NCI-H1105 treated with DMSO at 0.1 percent for 48 hours (cell line): ENCODE results near the gene THAP5.
"Not testable (repeated sequence)": the region's sequence is repeated elsewhere in the genome, so short reads cannot be mapped to it uniquely, and the experiment has no call there.

Source experiments
- DNase-seq: peaks from one replicate; lab custom pipeline; 2025; lab: John Stamatoyannopoulos, UW

THAP5 gene

DNA sequence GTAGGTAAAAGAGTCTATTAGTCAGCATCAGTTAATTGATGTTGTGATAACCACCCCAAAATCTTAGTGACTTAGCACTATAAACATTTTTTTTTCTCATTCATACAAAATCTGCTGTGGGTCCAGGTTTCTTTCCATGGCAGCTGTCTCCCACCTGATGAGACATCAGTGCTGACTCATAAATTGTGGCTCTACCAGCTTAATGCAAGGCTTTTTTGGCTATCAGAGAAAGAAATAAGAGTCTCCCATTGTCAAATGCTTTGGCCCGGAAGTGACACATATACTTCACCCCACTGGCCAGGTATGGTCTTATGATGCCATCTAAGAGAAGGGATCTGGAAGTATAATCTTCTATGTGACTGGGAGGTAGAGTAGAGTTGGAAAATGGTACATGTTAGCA is 14.7 kb upstream of the THAP5 start:
- DNase-seq: no peak

DNA sequence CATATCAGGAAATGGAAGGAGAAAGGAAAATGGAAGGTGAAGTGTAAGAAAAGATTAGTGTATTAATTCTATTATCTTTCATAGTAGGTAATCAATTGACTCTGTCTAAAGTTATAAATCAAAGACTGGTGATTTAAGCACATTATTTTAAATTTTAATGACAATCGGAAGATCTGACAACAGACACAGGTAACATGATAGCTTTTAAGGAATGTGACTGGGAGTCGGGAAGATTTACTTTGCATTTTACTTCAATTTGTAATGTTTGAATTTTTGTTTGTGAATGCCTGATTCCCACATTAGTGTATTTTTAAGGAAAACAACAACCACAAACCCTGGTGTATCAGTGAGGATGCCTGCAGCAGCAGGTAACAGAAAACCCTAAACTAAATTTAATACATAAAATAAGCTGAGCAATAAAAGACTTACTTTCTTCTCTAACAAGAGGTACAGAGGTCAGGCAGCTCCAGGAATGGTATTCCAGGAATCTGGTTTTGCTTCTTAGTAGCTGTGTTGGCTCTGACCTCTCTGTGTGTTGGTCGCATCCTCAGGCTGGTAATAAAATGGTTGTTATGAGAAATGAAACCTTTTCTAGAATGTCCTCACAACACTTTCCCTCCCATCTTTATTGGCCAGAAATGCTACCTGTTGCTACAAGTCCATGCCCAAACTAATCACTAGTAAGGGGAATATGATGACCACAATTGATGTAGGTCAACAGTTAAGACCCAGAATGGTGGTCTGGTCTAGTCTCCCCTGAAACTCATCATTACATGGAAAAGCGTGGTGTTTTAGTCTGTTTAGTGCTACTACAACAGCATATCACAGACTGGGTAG is 12.4 kb upstream of the THAP5 start:
- DNase-seq: no peak

- DNase-seq: no peak
These were observed 10.8 kb upstream of the THAP5 start for GRCh38 chr7:108580298-108580697.

- no peak for DNase-seq
These were observed 9.4 kb upstream of the THAP5 start for GRCh38 chr7:108578937-108579336.

- DNase-seq: no peak
These were observed 6.6 kb upstream of the THAP5 start for GRCh38 chr7:108576116-108576515.

DNA sequence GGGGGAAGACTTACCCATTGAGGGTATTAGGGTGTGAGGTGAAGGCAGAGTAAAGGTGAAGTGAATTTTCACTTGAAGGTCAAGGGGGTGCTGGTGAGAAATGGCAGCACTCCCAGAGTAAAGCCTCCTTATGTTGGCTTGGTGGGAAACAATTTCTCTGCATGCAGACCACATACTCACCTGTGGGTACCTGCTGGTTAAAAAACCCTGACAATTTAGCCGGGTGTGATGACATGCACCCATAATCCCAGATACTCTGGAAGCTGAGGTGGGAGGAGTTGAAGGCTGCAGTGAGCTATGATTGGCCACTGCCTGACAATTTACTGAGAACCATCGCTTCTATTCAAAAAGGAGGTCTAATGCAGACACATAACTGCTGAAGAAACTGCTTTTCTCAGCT is 5.7 kb upstream of the THAP5 start:
- DNase-seq: no peak

DNA sequence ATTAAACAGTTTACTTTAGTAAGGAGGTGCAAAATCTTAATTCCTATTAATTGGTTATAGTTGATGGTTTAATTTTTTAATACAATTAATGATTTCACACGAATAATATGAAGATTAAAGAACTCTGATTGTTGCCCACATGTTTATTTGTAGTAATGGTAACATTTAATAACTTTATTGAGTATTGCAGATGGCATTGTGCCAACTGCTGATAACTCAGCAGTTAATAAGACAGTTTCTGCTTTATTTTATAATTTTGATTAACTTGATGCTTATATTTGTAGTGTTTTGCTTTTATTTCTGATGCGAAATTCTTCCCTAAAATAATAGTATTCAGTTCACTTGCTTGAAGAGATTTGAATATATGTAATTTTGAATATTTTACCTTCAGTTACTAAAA is 3.0 kb upstream of the THAP5 start:
- no peak for DNase-seq

DNA sequence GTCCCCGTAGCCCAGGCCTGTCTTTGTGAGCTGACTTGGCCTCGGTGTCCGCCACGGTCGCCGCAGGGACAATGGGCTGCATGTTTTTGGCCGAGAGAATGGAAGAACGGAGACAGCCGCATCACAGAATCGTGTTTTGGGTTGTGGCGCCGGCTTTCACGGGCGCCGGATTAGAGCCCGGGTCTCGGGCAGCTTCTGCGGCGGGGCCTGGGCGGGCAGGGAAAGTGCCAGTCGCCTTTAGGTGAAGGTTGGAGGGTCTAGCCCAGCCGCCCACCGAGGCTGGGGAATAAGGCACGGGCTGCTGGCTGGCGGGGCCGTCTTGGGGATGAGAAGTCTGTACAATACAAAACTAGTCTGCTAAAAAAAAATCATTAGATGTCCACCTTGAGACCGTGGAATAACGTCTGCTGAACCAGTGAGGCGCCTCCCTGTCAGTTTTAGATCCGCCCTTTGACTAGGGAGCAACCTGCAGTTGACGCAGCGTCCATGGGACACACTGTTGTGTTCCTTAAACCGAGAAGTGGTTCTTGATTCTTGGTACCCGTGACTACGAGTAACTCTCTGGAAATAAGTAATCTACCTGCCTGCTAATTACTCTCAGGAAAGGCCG is 745 bp upstream of the THAP5 start:
- peak; percentile 54 for DNase-seq

GRCh38 chr7:108568801-108569380 is 615 bp downstream of the THAP5 start:
- no peak for DNase-seq

DNA sequence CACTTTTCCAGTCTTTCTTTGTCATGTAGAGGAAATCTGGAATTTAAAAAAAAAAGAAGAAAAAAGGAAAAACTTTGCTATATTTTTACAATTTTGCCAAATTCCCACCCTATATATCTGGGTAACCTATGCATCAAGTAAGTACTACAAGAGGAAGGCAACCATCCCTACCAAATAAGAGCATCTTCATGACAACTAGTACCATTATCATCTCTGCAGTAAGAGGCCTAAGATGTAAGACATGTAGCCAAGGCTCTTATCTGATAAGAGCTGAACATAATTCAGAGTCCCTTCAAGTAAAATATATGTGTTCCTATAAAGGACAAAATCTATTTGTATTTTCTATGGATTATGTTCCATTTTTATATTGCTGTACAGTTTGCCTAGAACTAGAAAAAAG is 3.5 kb downstream of the THAP5 start:
- no peak for DNase-seq

GRCh38 chr7:108561047-108561619 is 8.4 kb downstream of the THAP5 start:
- DNase-seq: no peak

GRCh38 chr7:108559253-108559652 is 10.3 kb downstream of the THAP5 start:
- DNase-seq: no peak

DNA sequence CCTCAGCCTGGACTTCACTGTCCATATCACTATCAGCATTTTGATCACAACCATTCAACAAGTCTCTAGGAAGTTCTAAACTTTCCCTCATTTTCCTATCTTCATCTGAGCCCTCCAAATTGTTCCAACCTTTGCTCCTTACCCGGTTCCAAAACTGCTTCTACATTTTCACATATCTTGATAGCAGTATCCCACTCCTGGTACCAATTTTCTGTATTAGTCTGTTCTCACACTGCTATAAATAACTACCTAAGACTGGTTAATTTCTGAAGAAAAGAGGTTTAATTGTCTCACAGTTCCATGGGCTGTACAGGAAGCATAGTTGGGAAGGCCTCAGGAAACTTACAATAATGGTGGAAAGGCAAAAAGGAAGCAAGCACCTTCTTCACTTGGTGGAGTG is 11.9 kb downstream of the THAP5 start:
- DNase-seq: no peak

DNA sequence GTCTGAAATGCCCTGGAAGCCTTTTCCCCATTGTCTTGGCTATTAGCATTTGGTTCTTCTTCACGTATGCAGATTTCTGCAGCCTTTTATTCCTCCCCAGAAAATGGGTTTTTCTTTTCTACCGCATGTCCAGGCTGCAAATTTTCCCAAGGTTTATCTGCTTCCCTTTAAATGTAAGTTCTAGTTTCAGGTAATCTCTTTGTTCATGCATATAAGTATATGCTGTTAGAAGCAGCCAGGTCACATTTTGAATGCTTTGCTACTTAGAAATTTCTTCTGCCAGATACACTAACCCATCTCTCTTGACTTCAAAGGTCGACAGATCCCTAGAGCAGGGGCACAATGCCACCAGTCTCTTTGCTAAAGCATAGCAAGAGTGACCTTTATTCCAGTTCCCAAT is 12.3 kb downstream of the THAP5 start:
- no peak for DNase-seq

GRCh38 chr7:108556665-108557064 is 12.8 kb downstream of the THAP5 start:
- not testable (repeated sequence) for DNase-seq

DNA sequence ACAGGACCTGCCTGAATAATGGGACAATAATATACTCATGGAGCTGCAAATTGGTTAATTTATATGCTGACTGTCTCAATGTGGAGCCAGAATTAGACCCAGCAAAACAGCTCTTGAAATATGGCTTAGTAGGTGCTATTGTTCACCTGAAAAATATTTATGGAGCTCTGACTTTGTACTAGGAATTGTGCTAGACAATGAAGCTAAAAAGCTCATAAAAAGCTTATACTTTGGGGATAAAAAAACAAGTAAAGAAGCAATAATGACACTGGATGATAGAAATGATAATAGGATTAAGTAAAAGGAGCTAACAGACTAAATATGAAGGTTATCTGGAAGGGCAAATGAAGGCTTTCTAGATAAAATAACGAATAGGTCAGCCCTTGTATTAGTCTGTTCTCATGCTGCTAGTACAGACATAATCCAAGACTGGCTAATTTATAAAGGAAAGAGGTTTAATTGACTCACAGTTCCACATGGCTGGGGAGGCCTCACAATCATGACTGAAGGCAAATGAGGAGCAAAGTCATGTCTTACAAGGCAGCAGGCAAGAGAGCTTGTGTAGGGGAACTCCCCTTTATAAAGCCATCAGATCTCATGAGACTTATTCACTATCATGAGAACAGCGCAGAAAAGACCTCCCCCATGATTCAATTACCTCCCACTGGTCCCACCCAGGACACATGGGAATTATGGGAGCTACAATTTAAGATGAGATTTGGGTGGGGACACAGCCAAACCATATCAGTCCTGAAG is 21.2 kb downstream of the THAP5 start:
- DNase-seq: not testable (repeated sequence)

GRCh38 chr7:108541478-108541877 is 28.0 kb downstream of the THAP5 start:
- DNase-seq: no peak

- not testable (repeated sequence) for DNase-seq
These were observed 30.8 kb downstream of the THAP5 start for GRCh38 chr7:108538685-108539084.

GRCh38 chr7:108538236-108538635 is 31.3 kb downstream of the THAP5 start:
- DNase-seq: not testable (repeated sequence)

DNA sequence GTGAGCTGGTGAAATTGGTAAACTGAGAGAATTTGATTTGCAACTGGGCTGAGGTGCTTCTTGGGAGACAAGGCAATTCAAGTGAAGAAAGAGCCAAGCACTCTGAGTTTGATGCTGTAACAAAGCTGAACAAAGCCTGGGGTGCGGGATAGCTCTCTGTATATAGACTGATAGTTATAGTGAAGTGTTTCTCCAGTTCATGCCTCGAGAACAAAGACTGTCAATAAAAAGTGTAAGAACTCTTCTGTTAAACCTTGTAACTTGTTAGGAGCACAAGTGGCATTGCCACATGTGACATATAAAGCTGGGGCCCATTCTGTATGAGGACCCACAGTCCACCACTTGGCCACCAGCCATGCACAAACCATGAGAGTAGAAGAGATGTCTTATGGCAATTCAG is 32.3 kb downstream of the THAP5 start:
- DNase-seq: no peak

DNA sequence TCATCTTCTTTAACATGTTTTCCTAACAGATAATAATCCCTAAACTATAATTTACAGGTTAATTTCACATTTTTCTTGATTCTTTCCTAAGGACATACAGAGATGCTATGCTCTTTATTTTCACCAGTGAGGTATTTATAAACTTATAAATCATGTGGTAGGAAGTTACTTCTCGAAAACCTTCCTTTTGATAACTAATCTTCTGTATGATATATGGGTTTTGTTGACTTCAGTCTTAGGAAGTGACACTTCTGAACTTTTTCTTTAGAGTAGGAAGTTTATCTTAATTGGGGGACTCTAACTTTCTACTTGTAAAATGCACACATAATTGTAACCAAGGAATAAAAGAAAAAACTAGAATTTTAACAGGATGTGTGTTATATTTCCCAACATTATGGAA is 33.8 kb downstream of the THAP5 start:
- DNase-seq: no peak

DNA sequence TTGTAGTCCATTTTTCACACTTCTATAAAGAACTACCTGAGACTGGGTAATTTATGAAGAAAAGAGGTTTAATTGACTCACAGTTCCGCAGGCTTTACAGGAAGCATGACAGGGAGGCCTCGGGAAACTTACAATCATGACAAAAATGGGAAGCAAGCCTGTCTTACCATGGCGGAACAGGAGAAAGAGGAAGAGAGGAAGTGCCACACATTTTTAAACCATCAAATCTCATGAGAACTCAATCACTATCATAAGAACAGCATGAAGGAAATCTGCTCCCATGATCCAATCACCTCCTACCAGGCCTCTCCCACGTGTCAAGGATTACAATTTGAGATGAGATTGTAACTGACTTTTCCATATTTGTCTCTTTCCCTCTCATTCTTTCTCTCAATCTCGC is 34.2 kb downstream of the THAP5 start:
- no peak for DNase-seq
